C4-2B (cell line): ENCODE measurements around the gene IL19.
A peak's percentile ranks its signal among the peaks of the same experiment; 100 is the strongest.

Source experiments
- H3K27ac ChIP-seq: fragments of 450-650 bp; 2 replicates; pipeline ENCODE4 v1.5.1; 2017
- ZFX ChIP-seq: fragments of 450-650 bp; IDR thresholded peaks from 2 replicates; pipeline ENCODE4 v1.6.1; 2017
- TF ChIP-seq, protein P1 (sequence below): fragments of 450-650 bp; conservative IDR thresholded peaks from 2 replicates; pipeline ENCODE4 v1.5.1; 2017; ENCODE audit warnings: mild to moderate bottlenecking

The IL19 gene

DNA sequence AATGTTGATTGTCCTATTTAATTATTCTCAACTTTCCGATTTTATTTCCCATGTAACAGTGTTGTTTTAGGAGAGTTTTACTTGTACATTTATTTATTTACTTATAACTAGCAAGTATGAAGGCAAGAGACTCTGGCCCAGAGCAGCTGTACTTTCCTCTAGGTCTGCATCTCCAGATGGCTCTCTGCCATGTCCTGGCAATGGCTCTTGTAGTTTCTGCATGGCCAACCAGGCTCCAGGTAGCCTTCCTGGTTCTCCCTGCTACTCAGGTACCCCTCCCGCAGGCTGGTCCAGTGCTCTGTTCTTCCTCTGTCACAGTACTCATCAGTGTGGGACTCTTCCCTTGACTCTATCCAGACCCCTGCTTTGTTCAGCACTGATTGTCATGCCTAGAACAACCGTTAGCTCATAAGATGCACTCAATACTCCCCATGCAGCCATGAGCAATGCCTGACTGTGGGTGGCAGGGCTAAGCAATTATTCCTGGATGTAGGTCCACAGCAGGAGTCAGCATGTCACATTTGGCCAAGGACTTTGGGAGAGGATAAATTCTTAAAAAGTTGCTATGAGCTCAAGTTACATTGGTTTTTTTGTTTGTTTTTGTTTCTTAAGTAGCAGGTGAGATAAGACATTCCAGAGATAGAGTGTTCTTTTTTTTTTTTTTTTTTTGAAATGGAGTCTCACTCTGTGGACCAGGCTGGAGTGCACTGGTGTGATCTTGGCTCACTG lies 84.0 kb downstream of the IL19 start:
- TF ChIP-seq, protein P1, sequence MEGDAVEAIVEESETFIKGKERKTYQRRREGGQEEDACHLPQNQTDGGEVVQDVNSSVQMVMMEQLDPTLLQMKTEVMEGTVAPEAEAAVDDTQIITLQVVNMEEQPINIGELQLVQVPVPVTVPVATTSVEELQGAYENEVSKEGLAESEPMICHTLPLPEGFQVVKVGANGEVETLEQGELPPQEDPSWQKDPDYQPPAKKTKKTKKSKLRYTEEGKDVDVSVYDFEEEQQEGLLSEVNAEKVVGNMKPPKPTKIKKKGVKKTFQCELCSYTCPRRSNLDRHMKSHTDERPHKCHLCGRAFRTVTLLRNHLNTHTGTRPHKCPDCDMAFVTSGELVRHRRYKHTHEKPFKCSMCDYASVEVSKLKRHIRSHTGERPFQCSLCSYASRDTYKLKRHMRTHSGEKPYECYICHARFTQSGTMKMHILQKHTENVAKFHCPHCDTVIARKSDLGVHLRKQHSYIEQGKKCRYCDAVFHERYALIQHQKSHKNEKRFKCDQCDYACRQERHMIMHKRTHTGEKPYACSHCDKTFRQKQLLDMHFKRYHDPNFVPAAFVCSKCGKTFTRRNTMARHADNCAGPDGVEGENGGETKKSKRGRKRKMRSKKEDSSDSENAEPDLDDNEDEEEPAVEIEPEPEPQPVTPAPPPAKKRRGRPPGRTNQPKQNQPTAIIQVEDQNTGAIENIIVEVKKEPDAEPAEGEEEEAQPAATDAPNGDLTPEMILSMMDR: no peak
- no peak for TF ChIP-seq ZFX
- no peak overlapping the region for H3K27ac ChIP-seq

DNA sequence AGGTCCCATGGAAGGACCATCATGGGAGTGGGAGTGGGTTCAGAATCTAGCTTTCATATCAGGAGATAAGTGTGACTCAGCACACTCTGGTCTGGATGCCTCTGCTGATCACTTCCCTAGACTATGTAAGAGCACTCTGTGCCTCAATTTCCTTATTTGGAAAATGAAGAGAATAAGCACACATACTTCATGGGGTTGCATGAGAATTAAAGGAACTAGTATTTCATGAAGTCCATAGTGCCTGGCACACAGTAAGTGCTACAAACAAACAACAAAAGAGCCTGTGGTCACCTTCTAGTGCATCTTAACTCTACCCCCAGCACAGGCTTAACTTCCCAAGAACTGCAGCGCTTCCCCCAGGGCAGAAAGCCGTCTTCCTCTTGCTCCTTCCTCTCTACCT lies 85.3 kb downstream of the IL19 start:
- H3K27ac ChIP-seq: no peak overlapping the region
- TF ChIP-seq, protein P1: no peak
- TF ChIP-seq ZFX: no peak

DNA sequence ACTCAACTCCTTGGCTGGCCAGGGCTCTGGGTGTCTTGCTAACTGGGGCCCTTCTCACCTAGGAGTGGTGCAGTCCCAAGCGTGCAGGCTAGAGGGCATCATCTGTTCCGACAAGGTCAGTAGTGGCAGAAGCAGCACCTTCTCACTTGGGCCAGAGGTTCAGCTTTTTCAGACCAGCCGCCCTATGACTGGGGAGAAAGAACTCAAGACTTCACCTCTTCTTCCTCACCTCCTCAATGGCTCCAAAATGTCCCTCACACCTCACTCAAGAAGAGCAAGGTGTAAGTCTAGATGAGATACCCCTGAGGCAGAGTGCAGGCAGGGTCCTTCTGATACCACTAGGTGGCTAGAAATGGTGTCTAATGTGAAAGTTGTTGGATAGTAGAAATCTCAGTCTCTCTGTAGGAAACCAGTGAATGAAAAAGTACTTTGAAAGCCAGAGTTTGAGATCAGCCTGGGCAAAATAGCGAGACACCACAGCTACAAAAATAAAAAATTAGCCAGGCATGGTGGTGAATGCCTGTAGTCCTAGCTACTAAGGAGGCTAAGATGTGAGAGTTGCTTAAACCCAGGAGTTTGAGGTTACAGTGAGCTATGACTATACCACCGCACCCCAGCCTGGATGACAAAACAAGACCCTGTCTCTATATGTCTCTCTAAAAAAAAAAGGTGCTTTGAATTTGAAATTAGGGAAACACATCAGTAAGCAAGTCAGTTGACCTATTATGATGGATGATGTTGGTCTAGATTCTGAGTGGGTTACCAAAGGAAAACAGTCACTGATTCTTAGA lies 86.3 kb downstream of the IL19 start:
- no peak overlapping the region for H3K27ac ChIP-seq
- TF ChIP-seq ZFX: no peak
- TF ChIP-seq, protein P1: peak; percentile 45

DNA sequence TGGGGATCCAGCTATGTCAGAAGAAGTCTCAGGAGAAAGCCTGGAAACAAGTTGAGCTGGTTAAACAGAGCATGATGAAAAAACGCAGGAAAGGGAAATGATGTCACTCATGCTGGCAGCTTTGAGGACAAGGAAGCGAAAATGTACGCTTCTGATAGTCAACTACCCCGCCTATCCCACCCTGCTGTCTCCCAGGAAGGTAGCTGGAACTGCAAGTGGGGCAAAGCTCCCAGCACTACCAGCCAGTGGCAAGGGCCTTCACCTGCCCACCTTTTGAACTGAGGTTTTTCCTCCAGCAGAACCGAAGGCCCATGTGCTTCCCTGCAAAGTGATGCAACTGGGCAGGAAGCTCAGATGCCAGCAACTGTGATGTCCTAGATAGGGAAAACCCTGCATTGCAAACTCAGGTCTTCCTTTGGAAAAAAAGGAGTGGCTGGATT lies 88.5 kb downstream of the IL19 start:
- TF ChIP-seq, protein P1: no peak
- no peak for TF ChIP-seq ZFX
- no peak overlapping the region for H3K27ac ChIP-seq

- no peak for TF ChIP-seq ZFX
- TF ChIP-seq, protein P1: no peak
- no peak overlapping the region for H3K27ac ChIP-seq
Observed at GRCh38 chr1:206860165-206860564, 89.6 kb downstream of the IL19 start.

DNA sequence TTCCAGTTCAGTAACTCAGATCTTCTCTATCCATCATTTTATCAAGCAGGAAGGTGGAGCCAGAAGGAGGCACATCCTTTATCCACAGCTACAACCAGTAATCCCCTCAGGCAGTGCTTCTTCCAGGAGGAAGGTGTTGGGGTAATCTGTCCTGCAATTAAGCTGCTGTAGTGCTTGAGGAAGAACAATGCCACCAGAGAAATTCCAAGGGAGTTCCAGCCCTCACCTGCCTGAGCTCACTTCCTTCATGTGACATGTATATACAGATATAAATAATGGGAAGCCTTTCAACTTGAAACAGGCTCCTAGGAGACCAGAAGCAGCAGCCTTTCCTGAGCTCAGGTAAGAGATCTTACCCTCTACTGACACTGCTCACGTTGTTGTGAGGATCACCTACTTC lies 92.7 kb downstream of the IL19 start:
- TF ChIP-seq, protein P1: no peak
- TF ChIP-seq ZFX: no peak
- H3K27ac ChIP-seq: no peak overlapping the region
